Neural cell (in vitro differentiated cells): ENCODE data around the gene SLC13A3. TPM values are rescaled to one million over a fixed set of nuclear protein-coding genes. Genes with fewer than 3 reads are reported as not detected.

Source experiments
- H2AFZ ChIP-seq: fragments of 200-600, 300-800 bp; sonication (generic), shearing (Covaris generic); 2 replicates; pipeline ENCODE4 v1.6.0; 2014; ENCODE audit warnings: low read depth, mild to moderate bottlenecking, antibody characterized with exemption, low read length, moderate library complexity
- H3F3A ChIP-seq: fragments of 200-600 bp; shearing (Covaris generic); 2 replicates; pipeline ENCODE4 v1.6.1; 2016; ENCODE audit warnings: mild to moderate bottlenecking, moderate library complexity, mixed read lengths, antibody characterized with exemption, low read length; ENCODE audit not compliant: insufficient read depth, poor library complexity, severe bottlenecking
- H3K27ac ChIP-seq: fragments of 200-600, 300-800 bp; sonication (generic), shearing (Covaris generic); 2 replicates; pipeline ENCODE4 v1.5.1; 2014; ENCODE audit warnings: mild to moderate bottlenecking, low read length, moderate library complexity
- H3K27me3 ChIP-seq: fragments of 300-800, 200-600 bp; sonication (generic), shearing (Covaris generic); 2 replicates; pipeline ENCODE4 v1.6.0; 2014; ENCODE audit warnings: mild to moderate bottlenecking, low read depth, low read length, moderate library complexity; ENCODE audit not compliant: insufficient read depth
- H3K36me3 ChIP-seq: fragments of 300-800, 200-600 bp; sonication (generic), shearing (Covaris generic); 2 replicates; pipeline ENCODE4 v1.5.1; 2014; ENCODE audit warnings: mild to moderate bottlenecking, antibody characterized with exemption, low read length, moderate library complexity; ENCODE audit not compliant: insufficient read depth
- H3K4me2 ChIP-seq: fragments of 300-800, 200-600 bp; sonication (generic), shearing (Covaris generic); 2 replicates; pipeline ENCODE4 v1.6.0; 2014; ENCODE audit warnings: mild to moderate bottlenecking, low read length
- H3K4me3 ChIP-seq: fragments of 300-800, 200-600 bp; sonication (generic), shearing (Covaris generic); 2 replicates; pipeline ENCODE4 v1.5.1; 2014; ENCODE audit warnings: mild to moderate bottlenecking, low read length, moderate library complexity
- H3K79me2 ChIP-seq: fragments of 200-600 bp; shearing (Covaris generic); replicated peaks from 2 replicates; pipeline ENCODE4 v1.6.0; 2014; ENCODE audit warnings: mild to moderate bottlenecking, low read length, moderate library complexity; ENCODE audit not compliant: insufficient read depth
- H3K9ac ChIP-seq: fragments of 300-800, 200-600 bp; sonication (generic), shearing (Covaris generic); 2 replicates; pipeline ENCODE4 v1.6.1; 2016; ENCODE audit warnings: mild to moderate bottlenecking, low read length, mixed read lengths
- H3K9me2 ChIP-seq: fragments of 200-600 bp; shearing (Covaris generic); 2 replicates; pipeline ENCODE4 v1.6.1; 2016; ENCODE audit warnings: mild to moderate bottlenecking, low read length, mixed read lengths; ENCODE audit not compliant: insufficient read depth
- H3K9me3 ChIP-seq: fragments of 200-600, 300-800 bp; sonication (generic), shearing (Covaris generic); 2 replicates; pipeline ENCODE4 v1.6.1; 2016; ENCODE audit warnings: mild to moderate bottlenecking, mixed run types, low read length, moderate library complexity, mixed read lengths
- H4K20me1 ChIP-seq: fragments of 200-600 bp; shearing (Covaris generic); 2 replicates; pipeline ENCODE4 v1.6.1; 2016; ENCODE audit warnings: mild to moderate bottlenecking, mixed run types; ENCODE audit not compliant: insufficient read depth
- CTCF ChIP-seq: fragments of 450-650 bp; IDR thresholded peaks from 2 replicates; pipeline ENCODE4 v1.5.1; 2014; ENCODE audit warnings: antibody characterized with exemption, mild to moderate bottlenecking, moderate library complexity; ENCODE audit not compliant: poor library complexity, severe bottlenecking
- EP300 ChIP-seq: fragments of 450-650 bp; conservative IDR thresholded peaks from 2 replicates; pipeline ENCODE4 v1.6.1; 2014; ENCODE audit warnings: antibody characterized with exemption, mild to moderate bottlenecking, moderate library complexity; ENCODE audit not compliant: poor library complexity, severe bottlenecking
- EZH2 ChIP-seq: fragments of 200-600, 300-800 bp; shearing (Covaris generic), sonication (generic); IDR thresholded peaks from 2 replicates; pipeline ENCODE4 v1.6.1; 2014; ENCODE audit warnings: antibody characterized with exemption, low read length, borderline replicate concordance, mild to moderate bottlenecking; ENCODE audit not compliant: insufficient read depth, poor library complexity, severe bottlenecking
- MXI1 ChIP-seq: fragments of 450-650 bp; conservative IDR thresholded peaks from 2 replicates; pipeline ENCODE4 v1.6.1; 2014; ENCODE audit warnings: antibody characterized with exemption, mild to moderate bottlenecking; ENCODE audit not compliant: poor library complexity, severe bottlenecking
- POLR2AphosphoS5 ChIP-seq: IDR thresholded peaks from 2 replicates; pipeline ENCODE4 v1.6.1; 2012
- RAD21 ChIP-seq: fragments of 450-650 bp; conservative IDR thresholded peaks from 2 replicates; pipeline ENCODE4 v1.6.1; 2014; ENCODE audit warnings: antibody characterized with exemption, mild to moderate bottlenecking, moderate library complexity
- REST ChIP-seq: IDR thresholded peaks from 2 replicates; pipeline ENCODE4 v1.6.1; 2012; ENCODE audit warnings: borderline replicate concordance
- SMC3 ChIP-seq: fragments of 450-650 bp; conservative IDR thresholded peaks from 2 replicates; pipeline ENCODE4 v1.6.1; 2014; ENCODE audit warnings: antibody characterized with exemption, mild to moderate bottlenecking, moderate library complexity; ENCODE audit not compliant: poor library complexity
- TAF1 ChIP-seq: IDR thresholded peaks from 2 replicates; pipeline ENCODE4 v1.6.1; 2012; ENCODE audit warnings: low read depth
- polyA plus RNA-seq: library from polyadenylated mRNA; depleted of rRNA; stranded (reverse); fragments of >200 nt; gene quantifications from 2 replicates; pipeline ENCODE4 v1.2.3, GENCODE V29; 2014

Gene SLC13A3
- polyA plus RNA-seq, 1 donor from 2014 or later, result 5.5 TPM

- Histone ChIP-seq H3K9me2 (no peaks in the 10 kb centered on the region), H3K9ac (no peak overlapping the region), H4K20me1 (no peaks in the 10 kb centered on the region), H3K9me3 (no peaks in the 10 kb centered on the region), H3K27ac (no peak overlapping the region), H3K36me3 (no peaks in the 10 kb centered on the region), H3K4me2 (no peak overlapping the region), H3K4me3 (no peak overlapping the region), H2AFZ (no peak overlapping the region), H3F3A (no peaks in the 10 kb centered on the region), H3K27me3 (no peaks in the 10 kb centered on the region), H3K79me2 (no peaks in the 10 kb centered on the region)
- TF ChIP-seq RAD21, result no peak
- no peak for TF ChIP-seq TAF1
- TF ChIP-seq CTCF, result no peak
- no peak for TF ChIP-seq REST
- TF ChIP-seq EP300, result no peak
- no peak for TF ChIP-seq POLR2AphosphoS5
- TF ChIP-seq SMC3, result no peak
- no peak for TF ChIP-seq EZH2
- no peak for TF ChIP-seq MXI1
Measured at GRCh38 chr20:46696791-46697279, 45.6 kb upstream of the SLC13A3 start.

- Histone ChIP-seq H2AFZ (no peak overlapping the region), H3F3A (no peaks in the 10 kb centered on the region), H3K27ac (peak overlapping the region; percentile 25), H3K36me3 (no peaks in the 10 kb centered on the region), H3K9me2 (no peaks in the 10 kb centered on the region), H3K4me2 (no peak overlapping the region), H3K79me2 (no peaks in the 10 kb centered on the region), H4K20me1 (no peaks in the 10 kb centered on the region), H3K9ac (no peak overlapping the region), H3K4me3 (no peak overlapping the region), H3K9me3 (no peaks in the 10 kb centered on the region), H3K27me3 (no peaks in the 10 kb centered on the region)
- TF ChIP-seq EZH2 (no peak), REST (no peak), TAF1 (no peak), MXI1 (no peak), SMC3 (no peak), CTCF (no peak), POLR2AphosphoS5 (no peak)
Measured at GRCh38 chr20:46695892-46696291, 44.6 kb upstream of the SLC13A3 start.
